Activated T-helper 9 cell treated with anti-CD3 and anti-CD28 coated beads, Interleukin-2, amount 50 U/mL, for 16 hours (primary cell): ENCODE measurements around the gene MYBPC2.
A peak's percentile ranks its signal among the peaks of the same experiment; 100 is the strongest.

Experiments used
- DNase-seq: peaks from one replicate; pipeline ENCODE4 v3.0.0-alpha.2; 2020; ENCODE audit warnings: low read depth

MYBPC2 gene

DNA sequence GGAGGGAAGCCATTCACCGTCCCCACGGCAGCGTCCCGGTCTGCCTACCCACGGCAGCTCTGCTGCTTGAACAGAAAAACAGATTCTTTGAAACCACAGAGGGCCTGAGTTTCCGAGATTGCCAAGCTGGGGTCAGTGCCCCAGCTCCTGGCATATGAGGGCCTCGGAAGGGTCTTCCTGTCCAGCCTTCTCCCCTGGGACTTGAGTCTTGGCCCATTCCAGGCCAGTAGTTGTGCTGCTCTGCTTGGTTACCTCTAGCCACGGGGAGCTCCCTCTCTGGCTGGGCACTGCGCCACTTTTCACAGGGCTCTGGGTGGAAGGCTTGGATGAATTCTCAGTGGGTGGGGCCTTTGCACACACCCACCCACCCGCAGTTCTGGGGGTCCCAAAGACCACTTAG lies 22.6 kb upstream of the MYBPC2 start:
- no peak for DNase-seq

DNA sequence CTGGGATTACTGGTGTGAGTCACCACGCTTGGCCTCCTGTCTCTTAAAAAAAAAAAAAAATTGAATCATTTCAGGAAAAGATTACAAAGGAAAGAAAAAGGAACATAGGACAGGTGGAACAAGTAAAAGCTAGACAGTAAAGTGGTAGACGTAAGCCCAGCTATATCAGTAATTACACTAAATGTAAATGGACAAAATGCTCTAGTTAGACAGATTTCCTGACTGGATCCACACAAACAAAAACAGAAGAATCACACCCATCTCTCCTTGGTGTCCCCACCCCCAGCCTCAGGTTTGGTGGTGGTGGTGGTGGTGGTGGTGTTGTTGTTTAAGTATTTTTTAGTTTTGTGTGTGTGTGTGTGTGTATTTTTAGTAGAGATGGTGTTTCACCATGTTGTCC lies 20.3 kb upstream of the MYBPC2 start:
- DNase-seq, result no peak

DNA sequence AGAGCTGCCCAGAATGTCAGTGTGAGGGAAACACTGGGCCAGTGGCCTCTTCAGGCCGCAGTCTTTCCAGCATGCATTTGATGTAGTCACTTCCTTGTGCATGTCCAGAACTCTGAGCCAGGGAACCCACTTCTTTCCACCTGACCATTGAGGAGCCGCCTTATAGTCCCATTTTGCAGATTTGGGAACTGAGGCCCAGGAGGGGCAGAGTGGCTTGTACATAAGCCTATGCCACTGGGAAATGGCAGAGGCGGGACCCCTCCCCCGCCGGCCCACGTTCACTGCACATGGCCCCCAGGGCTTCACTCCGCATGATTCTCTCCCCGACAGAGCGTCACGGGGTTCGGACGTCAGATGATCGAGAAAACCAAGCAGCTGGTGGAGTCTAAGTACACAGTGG lies 19.6 kb upstream of the MYBPC2 start:
- no peak for DNase-seq

DNA sequence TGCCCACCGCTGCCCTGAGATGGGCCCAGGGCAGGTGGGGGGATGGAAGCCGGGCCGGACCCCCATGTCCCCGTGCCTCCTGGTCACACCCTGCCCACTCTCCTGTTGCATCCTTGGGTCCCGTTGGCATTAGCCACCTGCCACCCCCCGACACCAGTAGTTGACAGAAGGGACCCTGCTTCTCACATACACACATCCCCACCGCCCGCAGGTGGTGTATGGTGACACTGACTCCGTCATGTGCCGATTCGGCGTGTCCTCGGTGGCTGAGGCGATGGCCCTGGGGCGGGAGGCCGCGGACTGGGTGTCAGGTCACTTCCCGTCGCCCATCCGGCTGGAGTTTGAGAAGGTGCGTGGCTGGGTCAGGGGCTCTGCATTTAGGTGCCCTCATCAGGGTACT lies 19.2 kb upstream of the MYBPC2 start:
- no peak for DNase-seq

DNA sequence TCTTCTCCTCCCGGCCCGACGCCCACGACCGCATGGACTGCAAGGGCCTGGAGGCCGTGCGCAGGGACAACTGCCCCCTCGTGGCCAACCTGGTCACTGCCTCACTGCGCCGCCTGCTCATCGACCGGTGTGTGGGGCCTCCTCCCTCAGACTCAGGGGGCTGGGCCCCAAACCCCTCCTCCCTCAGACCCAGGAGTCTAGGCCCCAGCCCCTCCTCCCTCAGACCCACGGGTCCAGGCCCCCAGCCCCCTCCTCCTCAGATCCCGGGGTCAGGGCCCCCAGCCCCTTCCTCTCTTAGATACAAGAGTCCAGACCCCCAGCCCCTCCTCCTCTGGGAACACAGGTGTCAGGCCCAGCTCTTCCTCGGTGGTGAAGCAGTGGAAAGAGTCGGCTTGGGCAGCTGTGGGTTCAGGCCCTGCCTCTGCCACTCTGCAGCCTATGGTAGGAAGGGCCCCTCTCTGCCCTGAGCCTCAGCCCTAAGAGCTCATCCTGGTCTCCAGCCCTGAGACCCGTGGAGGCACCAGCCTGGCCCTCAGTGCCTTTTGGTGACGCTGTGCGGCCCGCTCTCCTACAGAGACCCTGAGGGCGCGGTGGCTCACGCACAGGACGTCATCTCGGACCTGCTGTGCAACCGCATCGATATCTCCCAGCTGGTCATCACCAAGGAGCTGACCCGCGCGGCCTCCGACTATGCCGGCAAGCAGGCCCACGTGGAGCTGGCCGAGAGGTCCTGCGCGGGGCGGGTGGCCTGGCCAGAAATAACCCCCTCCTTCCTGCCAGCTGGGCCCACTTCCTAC lies 17.6 kb upstream of the MYBPC2 start:
- DNase-seq, result peak; percentile 68

DNA sequence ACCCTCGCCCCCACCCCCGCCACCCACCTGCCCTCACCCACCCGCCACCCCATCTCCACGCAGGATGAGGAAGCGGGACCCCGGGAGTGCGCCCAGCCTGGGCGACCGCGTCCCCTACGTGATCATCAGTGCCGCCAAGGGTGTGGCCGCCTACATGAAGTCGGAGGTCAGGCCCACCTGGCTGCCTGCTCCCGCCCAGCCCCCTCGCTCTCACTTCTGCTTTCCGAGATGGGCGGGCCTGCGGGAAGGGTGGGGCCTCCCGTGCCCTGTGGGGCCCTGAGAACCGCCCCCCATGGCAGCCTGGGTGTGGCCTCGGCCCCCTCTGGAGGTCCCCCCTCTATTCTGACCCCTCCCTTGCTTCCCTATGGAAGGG lies 17.0 kb upstream of the MYBPC2 start:
- DNase-seq, result no peak

DNA sequence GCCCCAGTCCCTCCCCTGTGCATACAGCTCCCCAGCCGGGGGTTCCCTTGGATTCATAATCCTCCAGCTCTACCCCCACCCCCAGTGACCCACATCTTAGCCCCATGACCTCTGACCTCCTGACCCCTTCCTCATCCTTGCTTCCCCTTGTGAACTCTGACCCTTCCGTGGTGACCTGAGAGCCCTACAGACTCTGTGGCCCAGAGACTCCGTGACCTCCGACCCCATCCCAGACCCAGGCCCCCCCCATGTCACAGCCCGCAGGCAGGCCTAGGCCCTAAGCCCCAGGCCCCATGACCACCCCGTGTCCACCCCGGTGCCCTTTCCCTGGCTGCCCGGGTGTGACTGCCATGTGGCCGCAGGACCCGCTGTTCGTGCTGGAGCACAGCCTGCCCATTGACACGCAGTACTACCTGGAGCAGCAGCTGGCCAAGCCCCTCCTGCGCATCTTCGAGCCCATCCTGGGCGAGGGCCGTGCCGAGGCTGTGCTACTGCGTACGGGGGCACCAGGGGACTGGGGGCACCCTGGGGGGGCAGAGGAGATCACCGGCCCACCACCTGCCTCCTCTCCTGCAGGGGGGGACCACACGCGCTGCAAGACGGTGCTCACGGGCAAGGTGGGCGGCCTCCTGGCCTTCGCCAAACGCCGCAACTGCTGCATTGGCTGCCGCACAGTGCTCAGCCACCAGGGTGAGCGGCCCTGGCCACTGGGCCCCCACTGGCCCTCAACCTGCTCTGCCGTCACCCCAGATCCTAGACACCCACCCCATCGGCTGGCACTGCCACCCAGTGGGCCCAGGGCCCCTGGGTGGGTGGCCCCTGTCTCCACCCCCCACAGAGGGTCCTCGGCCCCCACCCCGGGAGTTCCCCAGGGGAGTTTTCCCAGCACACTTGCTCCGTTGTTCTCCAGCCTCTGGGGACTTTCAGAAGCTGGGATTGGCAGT lies 16.4 kb upstream of the MYBPC2 start:
- no peak for DNase-seq

DNA sequence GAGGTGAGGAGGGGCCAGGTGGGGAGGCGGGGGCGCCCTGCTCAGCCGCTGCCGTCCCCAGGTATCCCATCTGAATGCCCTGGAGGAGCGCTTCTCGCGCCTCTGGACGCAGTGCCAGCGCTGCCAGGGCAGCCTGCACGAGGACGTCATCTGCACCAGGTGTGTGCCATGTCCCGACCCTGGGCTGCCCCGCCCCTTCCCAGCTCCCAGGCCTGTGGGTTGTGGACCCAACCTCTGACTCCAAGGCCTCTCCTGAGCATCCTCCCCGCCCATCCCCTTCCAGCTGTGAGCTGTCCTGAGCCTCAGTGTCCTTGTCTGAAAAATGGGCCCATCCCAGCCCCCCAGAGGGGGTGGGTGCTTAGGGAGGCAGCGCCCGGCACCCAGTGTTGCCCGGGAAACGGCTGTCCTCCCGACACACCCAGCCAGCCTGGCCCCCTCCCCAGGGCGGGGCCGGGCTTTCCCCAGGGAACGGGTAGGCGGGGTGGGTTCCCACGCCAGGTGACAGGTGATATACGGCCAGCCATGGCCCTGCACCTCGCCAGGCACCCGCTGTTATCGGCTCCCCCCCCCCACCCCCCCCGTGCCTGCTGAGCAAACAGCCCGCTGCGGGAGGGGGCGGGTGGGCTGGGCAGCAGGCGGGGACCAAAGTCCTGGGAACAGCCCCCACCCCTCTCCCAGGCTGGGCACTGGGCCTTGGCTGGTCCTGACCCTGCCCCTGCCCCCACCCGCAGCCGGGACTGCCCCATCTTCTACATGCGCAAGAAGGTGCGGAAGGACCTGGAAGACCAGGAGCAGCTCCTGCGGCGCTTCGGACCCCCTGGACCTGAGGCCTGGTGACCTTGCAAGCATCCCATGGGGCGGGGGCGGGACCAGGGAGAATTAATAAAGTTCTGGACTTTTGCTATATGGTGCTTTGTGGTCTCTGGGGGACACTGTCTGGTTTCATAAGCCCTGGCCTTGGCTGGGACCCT lies 15.3 kb upstream of the MYBPC2 start:
- no peak for DNase-seq

DNA sequence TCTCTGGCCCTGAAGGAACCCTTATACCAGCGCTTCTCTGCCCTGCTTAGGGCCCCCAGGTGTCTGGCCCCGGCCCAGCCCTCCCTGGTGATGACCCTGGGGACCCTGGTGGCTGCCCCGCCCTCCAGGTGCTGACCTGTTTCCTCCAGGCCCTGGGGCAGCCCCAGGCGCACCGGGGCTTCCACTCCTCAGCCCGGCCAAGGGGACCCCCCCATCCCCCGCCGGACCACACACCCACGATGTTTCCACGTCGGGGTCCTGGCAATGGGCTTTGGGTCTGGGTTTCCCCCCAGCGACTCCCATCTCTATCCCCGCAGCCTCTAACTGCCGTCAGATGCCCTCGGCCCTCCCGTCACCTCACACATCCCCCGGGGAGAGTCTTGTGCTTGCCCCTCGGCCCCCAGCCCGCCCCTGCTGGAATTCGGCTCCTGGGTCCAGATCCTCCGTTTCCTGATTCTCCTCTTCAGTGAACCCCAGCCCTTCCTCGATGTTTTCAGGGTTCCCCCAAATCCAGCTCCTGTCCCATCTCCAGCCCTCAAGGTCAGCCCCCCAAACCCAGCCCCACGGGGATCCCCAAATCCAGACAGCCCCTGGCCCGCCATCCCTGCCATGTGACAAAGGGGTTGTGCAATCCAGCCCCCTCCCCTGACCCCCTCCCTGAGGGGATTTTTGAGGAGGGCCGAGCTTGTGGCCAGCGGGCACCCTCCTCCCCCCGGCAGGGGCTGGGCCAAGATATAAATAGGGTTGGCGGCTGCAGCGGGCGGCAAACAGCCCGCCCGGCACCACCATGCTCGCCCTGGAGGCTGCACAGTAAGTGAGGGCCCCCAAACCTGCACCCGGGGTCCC lies 14.3 kb upstream of the MYBPC2 start, which contains the start of gene SPIB:
TSS of gene SPIB (plus strand) at position 763 of the 846 bp plus-strand sequence. CDS start at position 788, 25 bp downstream.
- DNase-seq, result no peak

DNA sequence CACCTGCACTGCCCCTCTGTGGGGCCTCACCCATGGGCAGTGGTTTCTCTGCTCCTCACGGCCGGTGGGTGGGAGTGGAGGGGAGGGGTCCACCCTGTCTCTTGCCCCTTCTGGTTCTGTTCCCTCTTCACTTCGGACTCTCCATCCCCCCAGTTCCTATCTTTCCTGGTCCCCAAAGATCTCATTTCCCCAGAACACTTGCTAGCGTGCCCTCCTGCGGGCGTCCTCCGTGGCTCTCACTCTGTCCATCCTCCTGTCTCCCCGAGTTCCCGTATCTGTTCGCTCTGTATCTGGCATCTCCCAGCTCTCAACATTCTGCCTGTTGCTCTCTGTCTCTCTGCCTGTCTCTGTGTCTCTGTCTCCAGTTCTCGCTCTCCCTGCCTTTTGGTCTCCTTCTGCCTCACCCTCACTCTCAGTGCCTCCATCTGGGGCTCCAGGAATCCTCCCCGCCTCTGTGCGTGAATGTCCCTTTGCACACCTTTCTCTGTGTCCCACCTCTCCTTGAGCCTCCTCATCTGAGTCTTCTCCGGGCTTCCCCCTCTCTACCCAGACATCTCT lies 13.6 kb upstream of the MYBPC2 start:
- no peak for DNase-seq

DNA sequence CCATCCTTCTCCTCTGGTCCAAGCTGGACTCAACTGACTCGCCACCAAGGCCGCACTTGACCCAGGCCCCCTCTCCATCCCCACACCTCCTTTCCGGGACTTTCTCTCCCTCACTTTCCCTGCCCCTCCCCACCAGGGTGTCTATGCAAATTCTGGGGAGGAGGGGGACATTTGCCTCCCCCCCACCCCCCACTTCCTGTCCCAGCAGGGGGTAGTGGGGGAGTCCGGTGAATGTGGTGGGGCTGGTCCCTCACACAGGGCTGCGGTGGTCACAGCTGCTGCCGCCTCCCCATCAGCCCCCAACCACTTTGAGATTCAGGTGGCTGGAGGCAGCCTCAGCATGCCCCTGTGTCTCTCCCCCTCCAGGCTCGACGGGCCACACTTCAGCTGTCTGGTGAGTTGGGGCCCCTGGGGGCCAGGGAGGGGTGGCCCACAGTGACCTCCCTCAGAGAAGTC lies 13.1 kb upstream of the MYBPC2 start:
- no peak for DNase-seq

DNA sequence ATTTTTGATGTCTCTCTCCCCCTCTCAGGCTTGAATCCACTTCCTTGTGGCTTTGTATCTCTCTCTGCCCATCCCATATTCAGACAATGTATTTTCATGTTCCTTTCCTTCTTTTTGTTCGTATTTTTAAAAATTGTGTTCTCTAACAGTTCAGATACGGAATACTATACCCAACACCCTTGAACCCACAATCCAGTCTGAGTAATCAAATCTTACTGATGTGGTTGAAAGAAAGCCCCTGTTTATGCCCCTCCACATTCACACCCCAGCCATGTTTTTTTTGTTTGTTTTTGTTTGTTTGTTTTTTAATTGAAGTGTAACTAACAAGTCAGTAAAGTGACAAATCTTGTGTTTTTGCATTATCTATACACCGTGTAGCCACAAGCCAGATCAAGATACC lies 12.6 kb upstream of the MYBPC2 start:
- no peak for DNase-seq

DNA sequence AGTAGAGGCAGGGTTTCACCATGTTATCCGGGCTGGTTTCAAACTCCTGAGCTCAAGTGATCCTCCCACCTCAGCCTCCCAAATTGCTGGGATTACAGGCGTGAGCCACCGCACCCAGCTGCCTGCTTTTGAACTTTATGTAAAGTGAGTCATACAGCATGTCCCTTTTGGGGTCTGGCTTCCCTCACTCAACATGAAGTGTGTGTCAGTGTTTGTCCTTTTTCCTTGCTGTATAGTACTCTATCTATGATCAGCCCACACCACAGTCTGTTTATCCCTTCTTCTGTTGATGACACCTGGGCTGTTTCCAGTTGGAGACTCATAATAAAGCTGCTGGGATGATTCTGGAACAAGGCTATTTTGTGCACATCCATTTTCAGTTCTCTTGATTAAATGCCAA lies 11.9 kb upstream of the MYBPC2 start:
- no peak for DNase-seq

DNA sequence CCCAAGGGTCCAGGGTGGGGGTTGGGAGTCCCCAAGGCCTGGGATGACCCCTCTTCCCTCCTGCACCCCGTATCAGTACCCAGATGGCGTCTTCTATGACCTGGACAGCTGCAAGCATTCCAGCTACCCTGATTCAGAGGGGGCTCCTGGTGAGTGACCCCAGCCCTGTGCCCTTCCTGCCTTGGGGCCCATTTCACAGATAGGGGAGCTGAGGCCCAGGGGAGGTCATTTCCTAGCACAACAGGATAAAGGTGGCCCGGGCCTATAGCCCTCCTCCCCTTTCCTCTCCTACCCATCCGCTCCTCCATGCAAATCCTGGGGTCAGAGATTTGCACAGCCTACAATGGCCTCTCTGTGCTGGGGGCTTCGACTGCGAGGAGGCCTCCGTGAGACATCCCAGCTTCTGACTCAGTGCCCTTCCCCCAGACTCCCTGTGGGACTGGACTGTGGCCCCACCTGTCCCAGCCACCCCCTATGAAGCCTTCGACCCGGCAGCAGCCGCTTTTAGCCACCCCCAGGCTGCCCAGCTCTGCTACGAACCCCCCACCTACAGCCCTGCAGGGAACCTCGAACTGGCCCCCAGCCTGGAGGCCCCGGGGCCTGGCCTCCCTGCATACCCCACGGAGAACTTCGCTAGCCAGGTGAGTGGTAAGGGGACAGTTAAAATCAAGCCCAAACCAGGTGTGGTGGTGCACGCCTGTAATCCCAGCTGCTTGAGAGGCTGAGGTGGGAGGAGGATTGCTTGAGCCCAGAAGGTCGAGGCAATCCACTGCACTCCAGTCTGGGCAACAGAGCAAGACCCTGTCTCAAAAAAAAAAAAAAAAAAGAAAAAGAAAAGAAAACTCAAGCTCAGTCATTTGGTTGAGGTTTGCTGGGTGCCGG lies 10.1 kb upstream of the MYBPC2 start:
- DNase-seq, result no peak

DNA sequence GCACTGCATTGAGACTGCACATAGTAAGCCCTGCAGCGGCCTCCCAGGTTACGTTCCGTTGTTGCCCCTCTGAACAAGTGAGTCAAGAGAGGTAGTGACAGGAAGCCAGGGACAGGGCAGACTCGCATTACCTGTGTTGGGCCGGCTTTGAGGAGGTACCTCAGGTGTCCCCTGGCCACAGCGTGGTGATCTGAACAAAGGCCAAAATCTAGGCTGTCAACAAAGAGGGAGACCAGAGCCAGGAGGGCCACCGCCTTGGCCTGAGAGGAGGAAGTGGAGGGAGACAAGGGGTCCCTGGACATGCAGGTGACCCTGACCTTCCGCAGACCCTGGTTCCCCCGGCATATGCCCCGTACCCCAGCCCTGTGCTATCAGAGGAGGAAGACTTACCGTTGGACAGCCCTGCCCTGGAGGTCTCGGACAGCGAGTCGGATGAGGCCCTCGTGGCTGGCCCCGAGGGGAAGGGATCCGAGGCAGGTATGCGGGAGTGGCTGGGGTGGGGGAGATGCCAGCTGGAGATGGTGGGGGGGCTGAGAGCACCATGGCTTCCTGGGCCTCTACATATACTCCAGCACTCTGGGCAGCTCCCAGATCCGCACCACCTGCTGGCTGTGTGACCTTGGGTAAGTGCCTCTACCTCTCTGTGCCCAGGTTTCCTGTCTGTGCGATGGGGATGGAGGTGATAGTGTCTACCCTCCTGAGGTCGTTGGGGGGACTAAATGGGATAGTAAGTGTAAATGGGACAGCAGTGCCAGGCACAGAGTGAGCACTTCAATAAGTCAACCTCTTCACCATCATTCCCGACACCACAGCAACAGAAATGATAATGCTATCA lies 9.2 kb upstream of the MYBPC2 start:
- DNase-seq, result no peak

DNA sequence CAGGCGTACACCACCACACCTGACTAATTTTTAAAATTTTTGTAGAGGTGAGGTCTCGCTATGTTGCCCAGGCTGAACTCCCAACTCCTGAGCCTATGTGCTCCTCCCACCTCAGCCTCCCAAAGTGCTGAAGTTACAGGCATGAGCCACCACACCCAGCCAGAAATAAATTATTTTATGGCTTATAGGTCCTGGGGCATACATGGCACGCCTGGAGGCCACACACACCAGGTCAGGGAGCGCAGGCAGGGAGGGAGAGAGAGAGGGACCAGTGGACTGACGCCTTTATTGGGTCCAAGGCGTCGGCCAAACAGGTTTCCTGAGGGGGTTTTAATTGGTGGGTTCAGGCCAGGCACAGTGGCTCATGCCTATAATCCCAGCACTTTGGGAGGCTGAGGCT lies 7.1 kb upstream of the MYBPC2 start:
- no peak for DNase-seq

DNA sequence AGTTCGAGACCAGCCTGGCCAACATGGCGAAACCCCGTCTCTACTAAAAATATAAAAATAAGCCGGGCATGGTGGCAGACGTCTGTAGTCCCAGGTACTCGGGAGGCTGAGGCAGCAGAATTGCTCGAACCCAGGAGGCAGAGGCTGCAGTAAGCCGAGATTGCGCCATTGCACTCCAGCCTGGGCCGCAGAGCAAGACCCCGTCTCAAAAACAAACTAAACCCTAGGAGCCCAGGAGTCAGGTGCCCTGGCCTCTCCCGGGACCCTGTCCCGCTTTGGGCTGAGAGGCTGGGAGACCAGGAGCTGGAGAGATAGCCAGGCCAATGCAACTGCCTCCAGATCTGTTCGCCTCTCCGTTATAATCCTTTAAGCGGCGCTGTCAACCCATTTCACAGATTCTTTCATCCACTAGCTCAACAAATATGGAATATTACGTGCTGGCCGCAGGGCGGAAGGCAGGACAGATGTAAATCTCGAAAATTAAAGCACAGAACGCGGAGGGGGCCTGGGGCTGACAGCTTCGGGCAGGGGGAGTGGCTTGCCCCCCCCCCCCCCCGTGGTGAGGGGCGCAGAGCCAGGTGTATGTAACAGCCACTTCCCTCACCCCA lies 5.3 kb upstream of the MYBPC2 start:
- DNase-seq, result no peak

DNA sequence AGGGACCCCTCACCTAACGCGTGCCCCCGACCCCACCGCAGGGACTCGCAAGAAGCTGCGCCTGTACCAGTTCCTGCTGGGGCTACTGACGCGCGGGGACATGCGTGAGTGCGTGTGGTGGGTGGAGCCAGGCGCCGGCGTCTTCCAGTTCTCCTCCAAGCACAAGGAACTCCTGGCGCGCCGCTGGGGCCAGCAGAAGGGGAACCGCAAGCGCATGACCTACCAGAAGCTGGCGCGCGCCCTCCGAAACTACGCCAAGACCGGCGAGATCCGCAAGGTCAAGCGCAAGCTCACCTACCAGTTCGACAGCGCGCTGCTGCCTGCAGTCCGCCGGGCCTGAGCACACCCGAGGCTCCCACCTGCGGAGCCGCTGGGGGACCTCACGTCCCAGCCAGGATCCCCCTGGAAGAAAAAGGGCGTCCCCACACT lies 4.7 kb upstream of the MYBPC2 start:
- DNase-seq, result no peak
